NOMO-1 (cell line): ENCODE measurements around the gene MIP.
"Not testable (repeated sequence)": the region's sequence is repeated elsewhere in the genome, so short reads cannot be mapped to it uniquely, and the experiment has no call there.

Source experiments
- DNase-seq, 2 experiments: peaks; one replicate each; lab custom pipeline; 2025; ENCODE audit not compliant: unreplicated experiment in 2 of 2; lab: John Stamatoyannopoulos, UW

Gene MIP

DNA sequence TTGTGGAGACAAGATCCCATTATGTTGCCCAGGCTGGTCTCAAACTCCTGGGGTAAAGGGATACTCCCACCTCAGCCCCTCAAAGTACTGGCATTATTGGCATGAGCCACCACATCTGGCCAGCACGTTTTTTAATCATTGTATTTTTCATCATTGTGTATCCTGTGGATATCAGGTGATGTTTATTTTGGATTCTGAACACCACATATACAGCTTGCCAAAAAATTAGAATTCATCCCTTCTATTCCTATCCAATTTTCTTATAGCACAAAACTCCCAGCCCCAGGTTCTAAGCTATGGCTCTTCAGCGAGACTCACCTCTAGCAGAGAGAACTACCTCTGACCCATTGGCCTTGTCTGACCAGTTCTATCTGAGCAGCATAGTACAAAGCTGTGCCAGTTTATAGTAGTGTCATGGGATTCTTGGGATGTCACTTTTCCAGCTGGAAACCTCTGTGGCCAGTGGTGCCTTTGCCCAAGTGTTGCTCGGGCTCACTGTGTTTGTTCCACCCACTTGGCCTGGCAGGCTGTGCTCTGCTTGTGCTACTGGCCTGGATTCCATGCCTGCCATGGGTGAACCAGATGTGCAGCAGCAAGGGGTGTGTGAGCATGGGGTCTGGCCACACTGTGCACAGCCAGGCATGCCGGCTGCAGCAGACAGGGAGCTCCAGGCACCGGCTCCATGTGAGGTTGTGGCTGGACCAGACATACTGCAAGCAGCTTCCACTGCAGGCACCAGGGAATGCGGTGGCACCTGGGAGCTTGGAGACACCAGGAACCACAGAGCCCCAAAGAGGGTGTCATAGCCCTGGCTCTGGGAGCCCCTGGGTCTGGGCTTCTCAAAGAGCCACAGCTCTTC is 42.4 kb downstream of the MIP start:
- DNase-seq, result no peak

DNA sequence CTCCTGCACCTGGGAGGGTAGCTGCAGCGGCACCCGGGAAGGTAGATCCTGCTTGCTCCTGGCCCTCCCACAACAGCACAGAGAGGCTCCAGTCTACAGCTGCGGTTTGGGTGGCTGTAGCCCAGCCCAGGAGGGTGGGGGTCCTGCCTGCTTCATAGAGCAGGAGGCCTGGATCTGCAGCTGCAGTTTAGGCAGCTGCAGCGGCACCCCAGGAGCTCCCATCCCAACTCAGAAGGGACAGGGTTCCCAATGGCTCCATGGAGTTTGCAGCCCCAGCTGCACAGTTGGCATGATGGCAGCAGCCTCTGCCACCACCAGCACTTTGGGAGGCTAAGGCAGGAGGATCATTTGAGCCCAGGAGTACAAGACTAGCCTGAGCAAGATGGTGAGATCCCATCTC is 43.7 kb downstream of the MIP start:
- no peak for DNase-seq

DNA sequence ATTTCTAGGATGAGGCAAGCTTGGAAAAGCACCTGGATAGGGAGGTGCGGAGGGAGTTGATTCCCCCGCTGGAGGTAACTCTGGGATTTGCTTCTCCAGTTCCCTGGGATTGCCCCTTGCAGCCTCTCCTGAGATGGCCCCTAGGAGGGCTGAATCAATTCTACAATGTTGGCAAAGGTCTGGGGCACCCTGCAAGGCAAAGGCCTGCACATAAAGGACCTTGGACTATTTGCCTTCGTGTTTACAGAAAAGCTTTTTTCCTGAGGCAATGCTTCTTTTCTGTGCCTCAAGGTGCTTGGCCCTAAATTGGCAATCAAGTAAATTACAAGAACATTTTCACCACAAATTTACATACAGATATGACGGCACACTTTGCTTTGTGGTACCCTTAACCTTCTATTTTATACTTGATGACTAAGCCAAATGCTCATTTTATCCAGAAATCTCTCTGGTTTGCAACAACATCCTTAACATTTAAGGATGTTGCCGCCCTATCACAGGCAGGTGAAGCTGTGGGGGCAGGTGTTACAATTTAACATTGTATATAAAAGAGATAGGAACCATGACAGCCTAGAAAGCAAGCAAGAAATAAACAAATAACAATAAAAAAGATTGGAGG is 45.5 kb downstream of the MIP start:
- no peak for DNase-seq

DNA sequence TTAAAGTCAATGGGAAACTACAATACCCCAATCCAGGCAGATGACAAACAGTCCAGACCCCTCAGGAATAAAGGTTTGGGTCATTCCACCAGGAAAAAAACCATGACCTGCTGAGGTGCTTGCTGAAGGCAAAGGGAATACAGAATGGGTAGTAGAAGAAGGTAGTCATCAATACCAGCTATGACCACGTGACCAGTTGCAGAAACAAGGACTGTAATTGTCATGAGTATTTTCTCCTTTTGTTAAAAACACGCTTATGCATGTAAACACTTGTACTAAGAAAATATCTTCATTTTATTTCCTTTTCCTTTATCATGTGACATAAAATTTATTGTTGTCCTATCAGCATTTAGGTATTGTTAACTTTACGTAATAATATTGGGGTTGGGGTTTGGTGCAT is 50.2 kb downstream of the MIP start:
- DNase-seq, result not testable (repeated sequence)

DNA sequence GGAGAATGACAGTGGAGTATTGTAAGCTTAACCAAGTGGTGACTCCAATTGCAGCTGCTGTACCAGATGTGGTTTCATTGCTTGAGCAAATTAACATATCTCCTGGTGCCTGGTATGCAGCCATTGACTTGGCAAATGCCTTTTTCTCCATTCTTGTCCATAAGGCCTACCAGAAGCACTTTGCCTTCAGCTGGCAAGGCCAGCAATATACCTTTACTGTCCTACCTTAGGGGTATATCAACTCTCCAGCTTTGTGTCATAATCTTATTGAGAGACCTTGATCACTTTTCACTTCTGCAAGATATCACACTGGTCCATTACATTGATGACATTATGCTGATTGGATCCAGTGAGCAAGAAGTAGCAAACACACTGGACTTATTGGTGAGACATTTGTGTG is 52.8 kb downstream of the MIP start:
- DNase-seq, result not testable (repeated sequence)

DNA sequence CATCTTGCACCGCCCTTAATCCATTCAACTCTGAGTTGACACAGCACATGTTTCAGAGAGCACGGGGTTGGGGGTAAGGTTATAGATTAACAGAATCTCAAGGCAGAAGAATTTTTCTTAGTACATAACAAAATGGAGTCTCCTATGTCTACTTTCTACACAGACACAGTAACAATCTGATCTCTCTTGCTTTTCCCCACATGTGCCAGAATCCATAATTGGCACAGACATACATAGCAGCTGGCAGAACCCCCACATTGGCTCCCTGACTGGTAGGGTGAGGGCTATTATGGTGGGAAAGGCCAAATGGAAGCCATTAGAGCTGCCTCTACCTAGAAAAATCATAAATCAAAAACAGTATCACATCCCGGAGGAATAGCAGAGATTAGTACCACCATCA is 53.3 kb downstream of the MIP start:
- DNase-seq, result not testable (repeated sequence)
